ENCODE data around the gene RAPGEF2. TPM values are rescaled to one million over a fixed set of nuclear protein-coding genes. Genes with fewer than 3 reads are reported as not detected.
"Not testable (repeated sequence)": the region's sequence is repeated elsewhere in the genome, so short reads cannot be mapped to it uniquely, and the experiment has no call there.

The RAPGEF2 gene
- total RNA-seq, 2 experiments from 2014 or later = 15.8 to 20.4 TPM

- POLR2A ChIA-PET = no interaction called here
- no peaks in the 10 kb centered on the region for H3K27me3 Mint-ChIP-seq
- H3K36me3 Mint-ChIP-seq (ENCODE audit: low read depth) = no peaks in the 10 kb centered on the region
- H3K4me1 Mint-ChIP-seq = peaks cover under 1% of the 10 kb centered on the region
- CTCF ChIA-PET = no interaction called here
- no peak overlapping the region for H3K27ac Mint-ChIP-seq
- no peaks in the 10 kb centered on the region for H3K9me3 Mint-ChIP-seq
- H3K4me3 Mint-ChIP-seq = no peak overlapping the region
- no peak for DNase-seq
These were observed 57.4 kb downstream of the RAPGEF2 start for GRCh38 chr4:159160242-159160641.

- H3K36me3 Mint-ChIP-seq (ENCODE audit: low read depth); DNase-seq; H3K27ac Mint-ChIP-seq; POLR2A ChIA-PET; H3K4me1 Mint-ChIP-seq; H3K4me3 Mint-ChIP-seq; H3K9me3 Mint-ChIP-seq; H3K27me3 Mint-ChIP-seq: not testable (repeated sequence)
- CTCF ChIA-PET = interaction anchor here (1.0 kb wide), 1 partner anchor 11 kb away, joined by 3 read pairs; no protein-coding TSS in a partner anchor
These were observed 58.6 kb downstream of the RAPGEF2 start for GRCh38 chr4:159161436-159161835.

- Mint-ChIP-seq H3K36me3 (ENCODE audit: low read depth) (no peaks in the 10 kb centered on the region), H3K27me3 (no peaks in the 10 kb centered on the region), H3K4me3 (no peak overlapping the region), H3K9me3 (no peaks in the 10 kb centered on the region), H3K27ac (no peak overlapping the region), H3K4me1 (peaks cover 6% of the 10 kb centered on the region)
- DNase-seq = no peak
- CTCF ChIA-PET = interaction anchor here (1.0 kb wide), 1 partner anchor 9 kb away, joined by 3 read pairs; no protein-coding TSS in a partner anchor
- POLR2A ChIA-PET = no interaction called here
These were observed 59.7 kb downstream of the RAPGEF2 start for GRCh38 chr4:159162576-159162975.

- H3K36me3 Mint-ChIP-seq (ENCODE audit: low read depth) = no peaks in the 10 kb centered on the region
- no peak overlapping the region for H3K4me3 Mint-ChIP-seq
- peaks cover 6% of the 10 kb centered on the region for H3K4me1 Mint-ChIP-seq
- CTCF ChIA-PET = no interaction called here
- no peak for DNase-seq
- H3K9me3 Mint-ChIP-seq = no peaks in the 10 kb centered on the region
- no peak overlapping the region for H3K27ac Mint-ChIP-seq
- H3K27me3 Mint-ChIP-seq = no peaks in the 10 kb centered on the region
- POLR2A ChIA-PET = no interaction called here
These were observed 60.6 kb downstream of the RAPGEF2 start for GRCh38 chr4:159163521-159163920.

- Mint-ChIP-seq H3K27ac (no peak overlapping the region), H3K4me3 (no peak overlapping the region), H3K36me3 (ENCODE audit: low read depth) (no peaks in the 10 kb centered on the region), H3K27me3 (no peaks in the 10 kb centered on the region), H3K9me3 (no peaks in the 10 kb centered on the region), H3K4me1 (peaks cover 19% of the 10 kb centered on the region)
- CTCF ChIA-PET = no interaction called here
- POLR2A ChIA-PET = no interaction called here
- DNase-seq = no peak
These were observed 66.8 kb downstream of the RAPGEF2 start for GRCh38 chr4:159169404-159170302.

- no peaks in the 10 kb centered on the region for H3K27me3 Mint-ChIP-seq
- H3K4me3 Mint-ChIP-seq = no peak overlapping the region
- no peak overlapping the region for H3K27ac Mint-ChIP-seq
- ChIA-PET POLR2A (no interaction called here), CTCF (no interaction called here)
- no peak for DNase-seq
- H3K9me3 Mint-ChIP-seq = no peaks in the 10 kb centered on the region
- no peaks in the 10 kb centered on the region for H3K36me3 Mint-ChIP-seq (ENCODE audit: low read depth)
- peaks cover 26% of the 10 kb centered on the region for H3K4me1 Mint-ChIP-seq
These were observed 68.4 kb downstream of the RAPGEF2 start for GRCh38 chr4:159171287-159171686.

GRCh38 chr4:159173886-159174285 is 71.0 kb downstream of the RAPGEF2 start:
- H3K4me1 Mint-ChIP-seq = peaks cover 33% of the 10 kb centered on the region
- no peaks in the 10 kb centered on the region for H3K36me3 Mint-ChIP-seq (ENCODE audit: low read depth)
- H3K27ac Mint-ChIP-seq = no peak overlapping the region
- H3K9me3 Mint-ChIP-seq = no peaks in the 10 kb centered on the region
- no peak overlapping the region for H3K4me3 Mint-ChIP-seq
- no peaks in the 10 kb centered on the region for H3K27me3 Mint-ChIP-seq
- CTCF ChIA-PET = no interaction called here
- POLR2A ChIA-PET = no interaction called here
- DNase-seq = no peak

GRCh38 chr4:159174645-159175084 is 71.8 kb downstream of the RAPGEF2 start:
- Mint-ChIP-seq H3K4me1 (peaks cover 41% of the 10 kb centered on the region), H3K27ac (no peak overlapping the region), H3K9me3 (no peaks in the 10 kb centered on the region), H3K4me3 (no peak overlapping the region), H3K36me3 (ENCODE audit: low read depth) (no peaks in the 10 kb centered on the region), H3K27me3 (no peaks in the 10 kb centered on the region)
- ChIA-PET POLR2A (no interaction called here), CTCF (interaction anchor here (0.7 kb wide), 1 partner anchor 216 kb away, joined by 3 read pairs; no protein-coding TSS in a partner anchor)
- DNase-seq = no peak

- Mint-ChIP-seq H3K9me3 (no peaks in the 10 kb centered on the region), H3K4me1 (peaks cover 44% of the 10 kb centered on the region), H3K36me3 (ENCODE audit: low read depth) (no peaks in the 10 kb centered on the region), H3K4me3 (no peak overlapping the region), H3K27me3 (no peaks in the 10 kb centered on the region), H3K27ac (no peak overlapping the region)
- CTCF ChIA-PET = interaction anchor here (0.7 kb wide), 1 partner anchor 215 kb away, joined by 3 read pairs; no protein-coding TSS in a partner anchor
- POLR2A ChIA-PET = no interaction called here
- DNase-seq = peak; percentile 69
These were observed 72.5 kb downstream of the RAPGEF2 start for GRCh38 chr4:159175085-159175988.

- POLR2A ChIA-PET = no interaction called here
- H3K27me3 Mint-ChIP-seq = no peaks in the 10 kb centered on the region
- no peak for DNase-seq
- H3K27ac Mint-ChIP-seq = no peak overlapping the region
- H3K36me3 Mint-ChIP-seq (ENCODE audit: low read depth) = no peaks in the 10 kb centered on the region
- no peak overlapping the region for H3K4me3 Mint-ChIP-seq
- CTCF ChIA-PET = no interaction called here
- H3K4me1 Mint-ChIP-seq = peaks cover 44% of the 10 kb centered on the region
- H3K9me3 Mint-ChIP-seq = no peaks in the 10 kb centered on the region
These were observed 73.1 kb downstream of the RAPGEF2 start for GRCh38 chr4:159175989-159176375.

- no peak overlapping the region for H3K27ac Mint-ChIP-seq
- no peak for DNase-seq
- no peaks in the 10 kb centered on the region for H3K27me3 Mint-ChIP-seq
- ChIA-PET POLR2A (no interaction called here), CTCF (no interaction called here)
- no peaks in the 10 kb centered on the region for H3K9me3 Mint-ChIP-seq
- H3K36me3 Mint-ChIP-seq (ENCODE audit: low read depth) = no peaks in the 10 kb centered on the region
- no peak overlapping the region for H3K4me3 Mint-ChIP-seq
- peaks cover 37% of the 10 kb centered on the region for H3K4me1 Mint-ChIP-seq
These were observed 74.6 kb downstream of the RAPGEF2 start for GRCh38 chr4:159177265-159178150.

GRCh38 chr4:159178151-159178546 is 75.3 kb downstream of the RAPGEF2 start:
- Mint-ChIP-seq H3K9me3 (peaks cover under 1% of the 10 kb centered on the region), H3K27ac (no peak overlapping the region), H3K4me1 (peaks cover 36% of the 10 kb centered on the region), H3K4me3 (no peak overlapping the region), H3K27me3 (no peaks in the 10 kb centered on the region), H3K36me3 (ENCODE audit: low read depth) (no peaks in the 10 kb centered on the region)
- ChIA-PET CTCF (no interaction called here), POLR2A (no interaction called here)
- no peak for DNase-seq
